ENCODE data around the gene CLEC18A.
"Not testable (repeated sequence)": the region's sequence is repeated elsewhere in the genome, so short reads cannot be mapped to it uniquely, and the experiment has no call there.

The CLEC18A gene

GRCh38 chr16:69997956-69998355 lies 46.8 kb downstream of the CLEC18A start:
- not testable (repeated sequence) for FAIRE-seq; DNase-seq (ENCODE audit: insufficient read length, low spot score)

DNA sequence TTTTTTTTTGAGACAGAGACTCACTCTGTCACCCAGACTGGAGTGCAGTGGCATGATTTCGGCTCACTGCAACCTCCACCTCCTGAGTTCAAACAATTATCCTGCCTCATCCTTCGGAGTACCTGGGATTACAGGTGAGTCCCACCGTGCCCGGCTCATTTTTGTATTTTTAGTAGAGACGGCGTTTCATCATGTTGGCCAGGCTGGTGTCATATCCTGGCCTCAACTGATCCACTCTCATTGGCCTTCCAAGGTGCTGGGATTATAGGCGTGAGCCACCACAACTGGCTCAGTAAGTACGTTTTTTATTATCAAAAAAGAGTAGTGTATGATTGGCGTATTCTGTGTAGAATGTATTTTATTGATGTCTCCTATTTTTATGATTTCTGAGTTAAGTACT lies 48.7 kb downstream of the CLEC18A start:
- not testable (repeated sequence) for DNase-seq (ENCODE audit: insufficient read length, low spot score); FAIRE-seq

- not testable (repeated sequence) for DNase-seq (ENCODE audit: insufficient read length, low spot score); FAIRE-seq
These were observed 52.4 kb downstream of the CLEC18A start for GRCh38 chr16:70003511-70003910.

DNA sequence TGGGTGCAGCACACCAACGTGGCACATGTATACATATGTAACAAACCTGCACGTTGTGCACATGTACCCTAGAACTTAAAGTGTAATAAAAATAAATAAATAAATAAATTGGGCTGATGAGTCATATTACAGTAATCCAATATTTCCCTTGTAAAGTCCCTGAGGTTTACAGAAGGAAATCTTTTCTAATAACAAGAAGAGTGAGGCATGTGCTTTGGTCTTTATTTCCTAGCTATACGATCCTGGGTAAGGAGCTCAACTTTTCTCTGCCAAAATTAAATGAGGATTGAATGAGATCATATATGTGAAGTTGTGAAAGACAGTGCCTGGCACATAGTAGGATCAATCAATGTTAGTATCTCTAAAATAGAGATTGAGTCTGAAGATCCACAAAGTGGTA lies 57.5 kb downstream of the CLEC18A start:
- FAIRE-seq; DNase-seq (ENCODE audit: insufficient read length, low spot score): not testable (repeated sequence)

GRCh38 chr16:70010615-70011014 lies 59.5 kb downstream of the CLEC18A start:
- DNase-seq (ENCODE audit: insufficient read length, low spot score); FAIRE-seq: not testable (repeated sequence)

DNA sequence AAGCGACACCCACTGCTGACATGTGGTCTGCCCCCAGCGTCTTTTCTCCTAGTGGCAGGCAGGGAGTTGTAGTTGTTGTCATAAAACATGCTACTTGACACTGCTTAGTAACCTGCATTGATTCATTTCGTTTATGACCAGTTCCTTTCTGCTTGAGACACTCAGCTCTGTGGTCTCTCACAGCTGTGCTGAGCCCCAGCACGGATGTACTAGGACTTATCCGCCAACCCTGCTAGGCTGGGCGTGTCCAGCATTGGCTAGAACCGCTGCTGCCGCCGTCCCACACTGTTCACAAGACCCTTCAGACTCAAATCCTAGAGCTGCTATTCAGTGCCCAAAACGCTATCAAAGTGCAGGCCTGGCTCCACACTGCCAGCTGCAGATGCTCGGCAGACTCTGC lies 60.0 kb downstream of the CLEC18A start:
- DNase-seq (ENCODE audit: insufficient read length, low spot score); FAIRE-seq: not testable (repeated sequence)

DNA sequence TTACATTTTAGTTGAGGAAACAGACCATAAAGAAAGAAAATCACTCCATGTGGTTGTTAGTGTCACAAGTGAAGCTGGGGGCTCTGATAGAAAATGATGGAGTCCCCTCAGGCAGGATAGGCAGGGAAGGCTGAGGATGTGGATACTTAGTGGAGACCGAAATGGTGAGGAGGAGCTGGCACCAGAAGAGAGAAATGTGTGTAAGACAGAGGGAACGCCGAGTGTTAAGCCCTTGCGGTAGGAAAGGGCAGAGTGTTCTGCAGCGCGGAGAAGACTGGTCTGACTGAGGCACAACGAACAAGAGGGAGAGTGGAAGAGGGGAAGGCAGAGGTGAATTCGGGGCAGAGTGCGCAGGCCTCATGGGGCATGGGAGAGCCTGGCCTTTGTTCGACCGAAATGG lies 61.2 kb downstream of the CLEC18A start:
- DNase-seq (ENCODE audit: insufficient read length, low spot score); FAIRE-seq: not testable (repeated sequence)

DNA sequence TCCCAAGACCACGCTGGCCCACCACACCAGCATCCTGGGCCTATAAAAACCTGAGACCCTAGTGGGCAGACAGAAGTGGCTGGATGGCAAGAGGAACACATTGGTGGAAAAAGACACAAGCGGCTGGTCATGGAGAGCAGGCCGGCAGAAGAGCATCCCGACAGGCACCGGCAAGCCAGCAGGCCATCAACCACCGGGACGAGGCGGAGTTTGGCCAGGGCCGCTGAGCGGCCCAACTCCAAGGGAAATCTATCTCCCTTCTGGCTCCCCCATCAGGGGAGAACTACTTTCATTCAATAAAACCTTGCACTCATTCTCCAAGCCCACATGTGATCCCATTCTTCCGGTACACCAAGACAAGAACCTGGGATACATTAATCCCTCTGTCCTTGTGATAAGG lies 61.8 kb downstream of the CLEC18A start:
- not testable (repeated sequence) for DNase-seq (ENCODE audit: insufficient read length, low spot score); FAIRE-seq

Data from GM12891 (cell line).